KMS-11 (cell line): Measurements from ENCODE around the gene FAM193A.
"Not testable (repeated sequence)": the region's sequence is repeated elsewhere in the genome, so short reads cannot be mapped to it uniquely, and the experiment has no call there.

Experiments
- H2AFZ ChIP-seq: fragments of 200-600 bp; sonication (generic); 2 replicates; pipeline ENCODE4 v1.6.1; 2016; ENCODE audit warnings: antibody characterized with exemption, mixed run types, low read depth
- H3K27ac ChIP-seq: fragments of 200-600 bp; sonication (generic); 2 replicates; pipeline ENCODE4 v1.6.1; 2016; ENCODE audit warnings: mild to moderate bottlenecking, mixed run types
- H3K27me3 ChIP-seq: fragments of 200-600 bp; sonication (generic); 2 replicates; pipeline ENCODE4 v1.6.1; 2017; ENCODE audit warnings: mild to moderate bottlenecking, low read depth, mixed run types, moderate library complexity; ENCODE audit not compliant: insufficient read depth
- H3K36me3 ChIP-seq: fragments of 200-600 bp; sonication (generic); 2 replicates; pipeline ENCODE4 v1.6.1; 2017; ENCODE audit warnings: mild to moderate bottlenecking, mixed run types; ENCODE audit not compliant: insufficient read depth
- H3K4me1 ChIP-seq: fragments of 200-600 bp; sonication (generic); 2 replicates; pipeline ENCODE4 v1.6.1; 2016; ENCODE audit warnings: mild to moderate bottlenecking, low read depth, mixed run types; ENCODE audit not compliant: poor library complexity, severe bottlenecking
- H3K4me2 ChIP-seq: fragments of 200-600 bp; sonication (generic); 2 replicates; pipeline ENCODE4 v1.7.0; 2016; ENCODE audit warnings: mild to moderate bottlenecking, mixed run types
- H3K4me3 ChIP-seq: fragments of 200-600 bp; sonication (generic); IDR thresholded peaks from 2 replicates; pipeline ENCODE4 v1.6.1; 2017; ENCODE audit warnings: low read depth, low read length, mixed read lengths; ENCODE audit not compliant: insufficient read depth
- H3K79me2 ChIP-seq: fragments of 200-600 bp; sonication (generic); 2 replicates; pipeline ENCODE4 v1.6.1; 2016; ENCODE audit warnings: low read depth, mixed run types; ENCODE audit not compliant: insufficient read depth
- H3K9ac ChIP-seq: fragments of 200-600 bp; sonication (generic); 2 replicates; pipeline ENCODE4 v1.6.1; 2016; ENCODE audit warnings: mild to moderate bottlenecking, mixed run types
- H4K20me1 ChIP-seq: fragments of 200-600 bp; sonication (generic); 2 replicates; pipeline ENCODE4 v1.6.1; 2016; ENCODE audit warnings: mild to moderate bottlenecking, mixed run types; ENCODE audit not compliant: insufficient read depth
- TF ChIP-seq, protein P1 (sequence below): fragments of 200-600 bp; sonication (generic); conservative IDR thresholded peaks from 2 replicates; pipeline ENCODE4 v1.6.1; 2017; ENCODE audit warnings: low read depth, mild to moderate bottlenecking, antibody characterized with exemption, low read length, moderate library complexity, mixed read lengths

FAM193A gene

DNA sequence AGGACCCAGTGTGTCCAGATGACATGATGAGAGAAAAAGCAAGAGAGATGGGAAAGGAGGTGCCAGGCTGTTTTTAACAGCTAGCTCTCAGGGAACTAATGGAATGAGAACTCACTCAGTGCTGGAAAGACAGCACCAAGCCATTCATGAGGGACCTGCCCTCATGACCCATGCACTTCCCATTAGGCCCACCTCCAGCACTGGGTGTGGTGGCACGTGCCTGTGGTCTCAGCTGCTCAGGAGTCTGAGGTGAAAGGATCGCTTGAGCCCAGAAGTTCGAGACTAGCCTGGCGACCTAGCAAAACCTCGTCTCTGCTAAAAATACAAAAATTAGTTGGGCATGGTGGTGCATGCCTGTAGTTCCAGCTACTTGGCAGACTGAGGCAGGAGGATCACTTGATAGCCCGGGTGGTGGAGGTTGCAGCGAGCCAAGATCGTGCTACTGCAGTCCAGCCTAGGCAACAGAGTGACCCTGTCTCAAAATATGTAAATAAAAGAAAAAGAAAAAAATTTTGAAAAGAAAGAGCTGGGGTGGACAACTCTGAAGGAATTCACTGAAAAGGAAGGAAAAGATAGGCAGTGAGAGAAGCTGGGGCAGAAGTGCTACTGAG, 50.9 kb downstream of the FAM193A start:
- TF ChIP-seq, protein P1, sequence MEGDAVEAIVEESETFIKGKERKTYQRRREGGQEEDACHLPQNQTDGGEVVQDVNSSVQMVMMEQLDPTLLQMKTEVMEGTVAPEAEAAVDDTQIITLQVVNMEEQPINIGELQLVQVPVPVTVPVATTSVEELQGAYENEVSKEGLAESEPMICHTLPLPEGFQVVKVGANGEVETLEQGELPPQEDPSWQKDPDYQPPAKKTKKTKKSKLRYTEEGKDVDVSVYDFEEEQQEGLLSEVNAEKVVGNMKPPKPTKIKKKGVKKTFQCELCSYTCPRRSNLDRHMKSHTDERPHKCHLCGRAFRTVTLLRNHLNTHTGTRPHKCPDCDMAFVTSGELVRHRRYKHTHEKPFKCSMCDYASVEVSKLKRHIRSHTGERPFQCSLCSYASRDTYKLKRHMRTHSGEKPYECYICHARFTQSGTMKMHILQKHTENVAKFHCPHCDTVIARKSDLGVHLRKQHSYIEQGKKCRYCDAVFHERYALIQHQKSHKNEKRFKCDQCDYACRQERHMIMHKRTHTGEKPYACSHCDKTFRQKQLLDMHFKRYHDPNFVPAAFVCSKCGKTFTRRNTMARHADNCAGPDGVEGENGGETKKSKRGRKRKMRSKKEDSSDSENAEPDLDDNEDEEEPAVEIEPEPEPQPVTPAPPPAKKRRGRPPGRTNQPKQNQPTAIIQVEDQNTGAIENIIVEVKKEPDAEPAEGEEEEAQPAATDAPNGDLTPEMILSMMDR: no peak
- no peak overlapping the region for H3K4me2 ChIP-seq
- H3K36me3 ChIP-seq: no peaks in the 10 kb centered on the region
- H3K4me3 ChIP-seq: no peak overlapping the region
- H3K27ac ChIP-seq: no peak overlapping the region
- no peaks in the 10 kb centered on the region for H3K4me1 ChIP-seq
- H3K27me3 ChIP-seq: no peaks in the 10 kb centered on the region
- no peaks in the 10 kb centered on the region for H4K20me1 ChIP-seq
- no peak overlapping the region for H2AFZ ChIP-seq
- peaks cover 47% of the 10 kb centered on the region for H3K79me2 ChIP-seq
- H3K9ac ChIP-seq: no peak overlapping the region

DNA sequence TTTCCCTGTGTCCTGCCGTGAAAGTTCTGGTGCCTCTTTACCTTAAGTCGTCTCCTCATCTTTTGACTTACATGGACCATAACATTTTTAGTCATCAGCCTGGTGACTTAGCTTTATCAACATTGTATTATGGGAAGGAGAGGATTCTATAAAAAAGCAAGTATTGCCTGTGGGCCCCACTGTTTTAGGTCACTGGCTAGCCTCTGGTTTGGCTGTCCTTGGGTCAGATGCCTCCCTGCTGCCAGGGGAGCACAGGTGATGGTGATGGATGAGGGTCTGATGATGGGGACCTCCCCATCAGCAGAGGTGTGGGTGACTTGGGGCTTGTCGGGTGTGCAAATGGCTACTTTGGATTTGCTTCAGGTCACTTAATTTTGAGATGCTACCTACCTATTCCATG, 51.8 kb downstream of the FAM193A start:
- H3K4me2 ChIP-seq: no peak overlapping the region
- TF ChIP-seq, protein P1: no peak
- no peak overlapping the region for H3K9ac ChIP-seq

DNA sequence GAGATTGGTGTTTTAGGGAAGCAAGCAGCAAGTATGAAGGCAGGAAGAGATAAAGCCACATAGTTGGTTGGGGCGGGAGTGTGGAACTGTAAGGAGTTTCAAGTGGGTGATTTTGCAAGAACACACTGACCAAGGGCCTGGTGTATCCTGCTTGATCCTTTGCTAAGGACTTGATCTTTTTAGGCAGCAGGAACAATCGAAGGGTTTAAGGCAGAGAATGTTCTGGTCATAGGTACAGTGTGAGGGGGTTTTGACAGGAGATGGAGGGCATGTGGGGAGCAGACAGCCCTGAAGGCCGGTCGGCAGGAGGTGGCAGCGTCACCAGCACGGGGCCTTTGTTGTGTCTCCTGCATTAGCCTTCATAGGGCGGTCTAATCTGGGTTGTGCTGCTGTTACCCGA, 54.7 kb downstream of the FAM193A start:
- Histone ChIP-seq H3K4me3 (no peak overlapping the region), H3K27me3 (no peaks in the 10 kb centered on the region), H3K4me1 (peaks cover 19% of the 10 kb centered on the region), H3K79me2 (peaks cover 48% of the 10 kb centered on the region), H3K27ac (no peak overlapping the region), H3K9ac (no peak overlapping the region), H2AFZ (no peak overlapping the region), H4K20me1 (no peaks in the 10 kb centered on the region), H3K4me2 (no peak overlapping the region), H3K36me3 (no peaks in the 10 kb centered on the region)
- TF ChIP-seq, protein P1: no peak

More for the DNA sequence above, 51.8 kb downstream of the FAM193A start:
- Histone ChIP-seq H3K79me2 (peaks cover 46% of the 10 kb centered on the region), H3K4me3 (no peak overlapping the region), H3K36me3 (no peaks in the 10 kb centered on the region), H3K4me1 (no peaks in the 10 kb centered on the region), H2AFZ (no peak overlapping the region), H3K27ac (no peak overlapping the region), H4K20me1 (no peaks in the 10 kb centered on the region), H3K27me3 (no peaks in the 10 kb centered on the region)

DNA sequence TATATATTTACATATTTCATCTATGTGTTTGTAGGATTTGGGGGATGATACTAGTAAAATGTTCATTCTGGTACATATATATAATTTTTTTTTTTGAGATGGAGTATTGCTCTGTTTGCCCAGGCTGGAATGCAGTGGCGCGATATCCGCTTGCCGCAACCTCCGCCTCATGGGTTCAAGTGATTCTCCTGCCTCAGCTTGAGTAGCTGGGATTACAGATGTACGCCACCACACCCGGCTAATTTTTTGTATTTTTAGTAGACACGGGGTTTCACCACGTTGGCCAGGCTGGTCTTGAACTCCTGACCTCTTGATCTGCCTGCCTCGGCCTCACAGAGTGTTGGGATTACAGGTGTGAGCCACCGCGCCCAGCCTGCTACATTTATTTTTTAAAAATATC, 55.6 kb downstream of the FAM193A start:
- H3K79me2 ChIP-seq: peaks cover 41% of the 10 kb centered on the region
- not testable (repeated sequence) for H3K27ac ChIP-seq, H3K4me2 ChIP-seq, H4K20me1 ChIP-seq, H2AFZ ChIP-seq, H3K36me3 ChIP-seq, H3K4me3 ChIP-seq, H3K9ac ChIP-seq, H3K27me3 ChIP-seq
- peaks cover 19% of the 10 kb centered on the region for H3K4me1 ChIP-seq

DNA sequence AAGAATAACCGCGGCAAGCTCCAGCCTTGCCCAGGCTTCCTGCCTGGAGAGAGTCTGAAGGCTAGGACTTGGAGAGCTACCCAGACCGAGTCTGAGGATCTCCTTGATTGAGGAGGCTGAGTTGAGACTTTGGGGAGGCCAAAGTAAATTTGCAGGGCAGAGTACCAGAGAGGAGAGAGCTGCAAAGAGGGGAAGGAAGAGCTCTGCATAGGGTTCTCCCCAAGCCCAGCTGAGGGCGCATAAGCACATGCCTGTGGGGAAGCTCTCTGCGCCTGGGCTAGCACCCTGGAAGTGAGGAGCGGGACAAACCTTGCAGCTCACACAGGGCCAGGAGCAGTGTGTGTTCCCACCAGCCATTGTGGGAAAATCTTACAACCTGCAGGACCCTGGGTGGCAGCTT, 56.1 kb downstream of the FAM193A start:
- TF ChIP-seq, protein P1: no peak
- Histone ChIP-seq H3K4me1 (peaks cover 19% of the 10 kb centered on the region), H3K4me3 (no peak overlapping the region), H3K9ac (no peak overlapping the region), H3K27me3 (no peaks in the 10 kb centered on the region), H3K36me3 (no peaks in the 10 kb centered on the region), H3K4me2 (no peak overlapping the region), H4K20me1 (no peaks in the 10 kb centered on the region), H2AFZ (no peak overlapping the region), H3K27ac (no peak overlapping the region), H3K79me2 (peaks cover 36% of the 10 kb centered on the region)
